Measurements from ENCODE around the gene SGMS1. TPM values are rescaled to one million over a fixed set of nuclear protein-coding genes. Genes with fewer than 3 reads are reported as not detected.
A peak's percentile ranks its signal among the peaks of the same experiment; 100 is the strongest.

SGMS1 gene
- total and polyA plus RNA-seq, 4 donors: 15.8 to 142 (median 41.3) TPM

GRCh38 chr10:50610368-50610767 is 13.4 kb downstream of the SGMS1 start:
- ATAC-seq (ENCODE audit: insufficient read depth, low FRiP score): no peak
- peak; percentile 85 to 96 (median 93) for DNase-seq
- WGBS, 2 donors: 68 to 87% methylated on average over 4 of the region's 4 CpGs
- Histone ChIP-seq H3K27me3 (ENCODE audit: control insufficient read depth in 3 of 3, insufficient read depth in 3 of 3, low read length in 2 of 3) (no peaks in the 10 kb centered on the region), H3K36me3 (ENCODE audit: control insufficient read depth in 4 of 4, insufficient read depth in 4 of 4, low read length in 4 of 4) (no peaks in the 10 kb centered on the region), H3K4me3 (no peak overlapping the region), H3K9me3 (ENCODE audit: control insufficient read depth in 4 of 4, insufficient read depth in 3 of 4, low read length in 3 of 4) (no peaks in the 10 kb centered on the region), H3K9ac (ENCODE audit: insufficient read depth in 1 of 2, low read length in 2 of 2) (peak overlapping the region in 1 of 2 donors; percentile 57), H3K27ac (ENCODE audit: low read depth in 1 of 2, low read length in 1 of 2) (peak overlapping the region in 1 of 2 donors; percentile 71), H3K4me1 (ENCODE audit: control insufficient read depth in 5 of 5, insufficient read depth in 5 of 5, low read length in 5 of 5) (peaks cover 7 to 62% (median 44%) of the 10 kb centered on the region in 5 donors)
- no peak for TF ChIP-seq CTCF (IDR thresholded peaks at IDR 0.05; ENCODE audit: control extremely low read depth, extremely low read depth)

- Histone ChIP-seq H3K4me3 (no peak overlapping the region), H3K9ac (ENCODE audit: insufficient read depth in 1 of 2, low read length in 2 of 2) (peak overlapping the region in 1 of 2 donors; percentile 64), H3K27me3 (ENCODE audit: control insufficient read depth in 3 of 3, insufficient read depth in 3 of 3, low read length in 2 of 3) (no peaks in the 10 kb centered on the region), H3K27ac (ENCODE audit: low read depth in 1 of 2, low read length in 1 of 2) (no peak overlapping the region), H3K4me1 (ENCODE audit: control insufficient read depth in 5 of 5, insufficient read depth in 5 of 5, low read length in 5 of 5) (peaks cover 7 to 78% (median 59%) of the 10 kb centered on the region in 5 donors), H3K9me3 (ENCODE audit: control insufficient read depth in 4 of 4, insufficient read depth in 3 of 4, low read length in 3 of 4) (no peaks in the 10 kb centered on the region), H3K36me3 (ENCODE audit: control insufficient read depth in 4 of 4, insufficient read depth in 4 of 4, low read length in 4 of 4) (no peaks in the 10 kb centered on the region)
- ATAC-seq (ENCODE audit: insufficient read depth, low FRiP score) (no peak), DNase-seq (peak in 1 of 3 donors; percentile 76)
- TF ChIP-seq CTCF (IDR thresholded peaks at IDR 0.05; ENCODE audit: control extremely low read depth, extremely low read depth): no peak
Observed at GRCh38 chr10:50607356-50607925, 16.3 kb downstream of the SGMS1 start.

GRCh38 chr10:50605951-50606270 is 17.8 kb downstream of the SGMS1 start:
- WGBS, 2 donors: 77 to 82% methylated on average over 2 of the region's 2 CpGs
- peaks cover 7 to 82% (median 52%) of the 10 kb centered on the region in 5 donors for H3K4me1 ChIP-seq (ENCODE audit: control insufficient read depth in 5 of 5, insufficient read depth in 5 of 5, low read length in 5 of 5)
- no peaks in the 10 kb centered on the region for H3K36me3 ChIP-seq (ENCODE audit: control insufficient read depth in 4 of 4, insufficient read depth in 4 of 4, low read length in 4 of 4)
- H3K9ac ChIP-seq (ENCODE audit: insufficient read depth in 1 of 2, low read length in 2 of 2): no peak overlapping the region
- no peaks in the 10 kb centered on the region for H3K27me3 ChIP-seq (ENCODE audit: control insufficient read depth in 3 of 3, insufficient read depth in 3 of 3, low read length in 2 of 3)
- DNase-seq (no peak), ATAC-seq (ENCODE audit: insufficient read depth, low FRiP score) (no peak)
- H3K9me3 ChIP-seq (ENCODE audit: control insufficient read depth in 4 of 4, insufficient read depth in 3 of 4, low read length in 3 of 4): no peaks in the 10 kb centered on the region
- H3K27ac ChIP-seq (ENCODE audit: low read depth in 1 of 2, low read length in 1 of 2): no peak overlapping the region
- TF ChIP-seq CTCF (IDR thresholded peaks at IDR 0.05; ENCODE audit: control extremely low read depth, extremely low read depth): no peak
- H3K4me3 ChIP-seq: no peak overlapping the region

All from lung (tissue), 12 donors.